HG03196 (cell line): ENCODE measurements around the gene ZNF195.
"Not testable (repeated sequence)": the region's sequence is repeated elsewhere in the genome, so short reads cannot be mapped to it uniquely, and the experiment has no call there.

Experiments used
- ATAC-seq: cut with Tn5 transposase; IDR thresholded peaks from one replicate; pipeline ENCODE4 v1.9.1; 2021; ENCODE audit not compliant: unreplicated experiment

Gene ZNF195

DNA sequence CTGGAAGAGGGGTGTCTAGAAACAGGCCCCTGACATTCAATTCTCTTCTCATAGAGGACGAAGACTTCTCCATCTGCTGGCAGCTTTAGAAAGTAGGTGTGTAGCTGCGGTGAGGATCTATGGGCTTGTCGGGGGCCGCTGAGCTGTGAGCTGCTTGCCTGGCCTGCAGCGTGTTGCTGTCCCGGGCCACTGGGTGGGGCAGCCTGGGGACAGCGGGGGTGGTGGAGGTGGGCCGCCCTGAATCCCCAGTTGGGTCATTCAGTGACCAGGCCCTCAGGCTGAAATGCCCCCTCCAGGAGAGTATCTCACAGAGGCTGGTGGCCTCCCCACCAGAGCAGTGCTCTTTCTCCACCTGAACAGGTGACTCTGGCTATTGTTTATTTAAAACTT lies 23.9 kb upstream of the ZNF195 start:
- ATAC-seq, result not testable (repeated sequence)

DNA sequence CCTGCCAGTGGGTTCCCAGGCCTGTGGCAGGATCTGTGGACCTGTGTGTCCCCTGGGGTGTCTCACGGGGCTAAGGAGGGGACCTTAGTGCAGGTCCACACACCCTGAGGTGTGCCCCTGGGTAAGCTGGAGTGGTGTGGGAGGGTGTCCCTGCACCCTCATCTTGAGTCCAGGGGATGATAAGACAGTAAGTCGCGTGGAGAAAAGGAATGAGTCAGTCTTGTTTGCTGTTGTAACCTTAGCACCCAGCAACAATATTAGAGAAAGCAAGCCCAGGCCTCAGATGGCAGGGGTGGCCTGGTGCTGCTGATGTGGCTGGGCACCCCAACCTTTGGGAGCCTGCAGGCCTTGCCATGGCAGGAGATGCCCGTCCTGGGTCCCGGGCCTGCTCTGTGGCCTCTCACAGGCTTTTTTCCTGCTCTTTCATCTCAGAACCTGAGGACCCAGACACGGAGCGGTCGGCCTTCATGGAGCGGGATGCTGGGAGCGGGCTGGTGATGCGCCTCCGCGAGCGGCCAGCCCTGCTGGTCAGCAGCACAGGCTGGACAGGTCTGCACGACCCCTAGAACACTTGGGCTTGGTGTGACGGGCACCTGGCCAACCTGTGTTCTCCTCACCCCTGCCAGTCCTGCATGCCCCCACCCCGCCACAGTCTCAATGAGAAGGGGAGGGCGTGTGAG lies 23.4 kb upstream of the ZNF195 start:
- not testable (repeated sequence) for ATAC-seq

DNA sequence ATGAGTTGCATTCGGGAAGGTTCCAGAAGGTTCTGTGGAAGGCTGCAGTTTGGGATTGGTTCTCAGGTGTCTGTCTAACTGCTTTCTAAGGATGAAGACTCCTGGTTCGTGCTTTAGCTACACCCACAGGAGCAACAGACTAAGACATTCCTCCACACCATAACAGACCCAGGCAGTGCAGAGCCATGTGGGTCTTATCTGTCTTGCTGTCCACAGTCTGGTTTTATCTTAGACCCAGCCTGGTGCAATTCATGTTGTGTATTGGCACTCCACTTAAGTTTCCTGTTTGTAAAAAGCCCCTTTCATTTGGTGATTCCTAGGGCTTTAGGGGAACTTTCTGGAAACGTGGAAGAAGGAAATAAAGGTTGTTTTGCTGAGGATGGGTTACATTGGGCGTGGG lies 22.1 kb upstream of the ZNF195 start:
- not testable (repeated sequence) for ATAC-seq

DNA sequence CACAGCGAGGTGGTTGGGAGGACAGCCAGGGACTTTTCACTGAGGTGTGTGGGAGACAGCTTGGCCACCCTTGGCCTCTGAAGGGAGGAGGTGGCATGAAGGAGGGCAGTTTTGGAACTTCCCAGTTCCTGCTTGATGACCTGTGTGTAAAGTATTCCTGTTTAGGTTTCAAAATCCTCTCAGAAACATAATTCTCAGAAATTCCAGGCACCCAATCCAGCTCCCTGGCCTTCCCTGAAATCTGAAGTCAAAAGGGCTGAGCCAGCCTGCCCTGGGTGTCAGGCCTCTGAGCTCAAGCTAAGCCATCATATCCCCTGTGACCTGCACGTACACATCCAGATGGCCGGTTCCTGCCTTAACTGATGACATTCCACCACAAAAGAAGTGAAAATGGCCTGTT lies 19.6 kb upstream of the ZNF195 start:
- ATAC-seq, result not testable (repeated sequence)

DNA sequence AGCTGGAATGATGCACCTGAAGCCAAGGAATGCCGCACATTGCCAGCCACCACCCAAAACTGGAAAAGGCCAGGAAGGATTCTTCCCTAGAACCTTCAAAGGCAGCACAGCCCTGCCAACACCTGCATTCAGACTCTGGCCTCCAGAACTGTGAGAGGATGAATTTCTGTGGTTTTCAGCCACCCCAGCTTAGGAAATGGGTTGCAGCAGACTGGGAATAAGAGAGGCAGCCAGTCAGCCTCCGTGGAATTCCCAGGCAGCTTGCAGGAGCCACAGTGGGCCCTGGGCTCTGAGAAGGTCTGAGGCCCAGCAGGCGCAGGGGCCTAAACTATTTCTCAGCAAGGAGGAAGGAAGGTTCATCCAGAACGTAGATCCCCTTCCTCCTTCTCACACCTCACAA lies 19.2 kb upstream of the ZNF195 start:
- ATAC-seq, result not testable (repeated sequence)

DNA sequence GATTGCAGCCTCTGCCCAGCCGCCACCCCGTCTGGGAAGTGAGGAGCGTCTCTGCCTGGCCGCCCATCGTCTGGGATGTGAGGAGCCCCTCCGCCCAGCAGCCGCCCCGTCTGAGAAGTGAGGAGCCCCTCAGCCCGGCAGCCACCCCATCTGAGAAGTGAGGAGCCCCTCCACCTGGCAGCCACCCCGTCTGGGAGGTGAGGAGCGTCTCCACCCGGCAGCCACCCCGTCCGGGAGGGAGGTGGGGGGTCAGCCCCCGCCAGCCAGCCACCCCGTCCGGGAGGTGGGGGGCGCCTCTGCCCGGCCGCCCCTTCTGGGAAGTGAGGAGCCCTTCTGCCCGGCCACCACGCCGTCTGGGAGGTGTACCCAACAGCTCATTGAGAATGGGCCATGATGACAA lies 18.3 kb upstream of the ZNF195 start:
- ATAC-seq, result not testable (repeated sequence)

DNA sequence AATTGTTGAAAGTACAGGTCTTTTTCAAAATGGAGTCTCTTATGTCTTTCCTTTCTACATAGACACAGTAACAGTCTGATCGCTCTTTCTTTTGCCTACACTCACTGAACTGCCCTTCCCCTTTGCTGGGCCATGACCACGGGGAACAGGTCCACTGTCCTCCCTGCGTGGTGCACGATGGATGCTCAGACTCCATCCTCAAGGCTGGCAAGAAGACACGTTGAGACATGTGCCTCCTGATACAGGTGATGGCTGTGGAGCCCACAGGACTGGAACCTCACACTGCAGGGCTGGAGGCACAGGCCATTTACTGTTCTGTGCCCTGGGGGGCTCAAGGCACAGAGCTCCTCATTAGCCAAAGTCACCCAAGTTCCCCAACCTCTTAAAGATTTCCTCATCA lies 16.5 kb upstream of the ZNF195 start:
- ATAC-seq, result not testable (repeated sequence)

DNA sequence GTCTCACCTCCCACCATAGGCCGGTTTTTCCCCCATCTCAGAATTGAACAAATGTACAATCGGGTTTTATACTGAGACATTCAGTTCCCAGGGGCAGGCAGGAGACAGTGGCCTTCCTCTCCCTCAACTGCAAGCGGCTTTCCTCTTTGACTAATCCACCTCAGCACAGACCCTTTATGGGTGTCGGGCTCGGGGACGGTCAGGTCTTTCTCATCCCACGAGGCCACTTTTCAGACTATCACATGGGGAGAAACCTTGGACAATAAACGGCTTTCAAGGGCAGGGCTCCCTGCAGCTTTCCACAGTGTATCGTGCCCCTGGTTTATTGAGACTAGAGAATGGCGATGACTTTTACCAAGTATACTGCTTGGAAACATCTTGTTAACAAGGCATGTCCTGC lies 16.0 kb upstream of the ZNF195 start:
- ATAC-seq, result not testable (repeated sequence)

DNA sequence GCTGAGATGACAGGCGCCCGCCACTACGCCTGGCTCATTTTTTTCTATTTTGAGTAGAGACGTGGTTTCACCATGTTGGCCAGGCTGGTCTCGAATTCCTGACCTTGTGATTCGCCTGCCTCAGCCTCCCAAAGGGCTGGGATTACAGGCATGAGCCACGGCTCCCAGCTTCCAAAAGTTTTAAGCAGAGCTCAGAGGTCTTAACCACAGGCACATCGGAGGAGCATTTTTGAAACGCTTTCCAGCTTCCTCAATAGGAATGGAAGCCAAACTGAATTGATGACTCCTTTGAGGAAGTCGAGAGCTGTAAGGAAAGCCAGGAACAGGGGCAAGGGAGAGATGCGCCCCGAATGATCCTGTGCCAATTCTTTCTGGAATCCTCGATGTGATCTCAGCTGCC lies 14.5 kb upstream of the ZNF195 start:
- ATAC-seq, result not testable (repeated sequence)

DNA sequence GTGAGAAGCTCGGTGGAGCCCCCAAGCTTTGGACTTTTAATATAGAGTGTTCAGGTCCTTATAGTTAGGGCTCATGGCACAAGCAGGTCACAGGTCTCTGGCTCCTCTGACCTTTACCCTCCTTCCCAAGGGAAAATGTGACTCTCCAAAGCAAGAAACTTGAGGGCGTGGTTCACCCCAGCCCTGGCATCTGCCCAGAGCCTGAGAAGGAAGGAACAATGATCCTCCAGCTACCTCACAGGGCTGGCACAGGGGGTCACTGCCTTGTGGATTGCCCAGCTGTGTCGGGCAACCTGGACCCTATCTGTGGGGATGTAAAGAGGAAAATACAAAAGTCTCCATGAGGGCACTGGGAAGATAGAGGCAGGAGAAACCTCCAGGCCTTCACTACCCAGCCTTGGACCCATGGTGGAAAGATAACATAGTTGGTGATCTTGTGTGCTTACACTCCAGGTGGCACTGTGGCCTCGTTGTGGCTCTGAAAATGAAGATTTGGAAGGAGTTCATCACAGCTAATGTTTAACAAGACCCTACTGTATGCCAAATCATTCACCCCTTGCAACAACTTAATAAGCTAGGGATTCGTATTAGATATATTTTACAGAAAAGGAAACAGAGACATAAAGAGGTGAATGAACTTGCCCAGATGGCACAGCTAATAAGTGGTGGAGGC lies 3.8 kb upstream of the ZNF195 start:
- ATAC-seq, result no peak

DNA sequence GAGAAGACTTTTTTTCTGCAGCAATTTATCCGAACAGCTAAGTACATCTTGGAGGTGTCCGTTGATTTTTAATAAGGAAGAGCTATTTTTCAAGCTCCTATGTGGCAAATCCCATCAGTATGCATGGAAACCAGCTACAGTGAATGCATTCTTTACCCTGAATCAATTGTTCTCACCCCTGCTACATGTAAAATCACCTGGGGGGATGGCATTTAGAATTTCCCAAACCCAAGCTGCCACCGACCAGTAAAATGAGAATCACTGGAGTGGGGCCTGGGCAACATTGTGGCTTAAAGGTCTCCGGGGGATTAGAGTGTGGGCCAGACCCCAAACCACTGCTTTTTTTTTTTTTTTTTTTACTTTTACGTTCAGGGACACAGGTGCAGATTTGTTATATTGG lies 2.8 kb upstream of the ZNF195 start:
- no peak for ATAC-seq

DNA sequence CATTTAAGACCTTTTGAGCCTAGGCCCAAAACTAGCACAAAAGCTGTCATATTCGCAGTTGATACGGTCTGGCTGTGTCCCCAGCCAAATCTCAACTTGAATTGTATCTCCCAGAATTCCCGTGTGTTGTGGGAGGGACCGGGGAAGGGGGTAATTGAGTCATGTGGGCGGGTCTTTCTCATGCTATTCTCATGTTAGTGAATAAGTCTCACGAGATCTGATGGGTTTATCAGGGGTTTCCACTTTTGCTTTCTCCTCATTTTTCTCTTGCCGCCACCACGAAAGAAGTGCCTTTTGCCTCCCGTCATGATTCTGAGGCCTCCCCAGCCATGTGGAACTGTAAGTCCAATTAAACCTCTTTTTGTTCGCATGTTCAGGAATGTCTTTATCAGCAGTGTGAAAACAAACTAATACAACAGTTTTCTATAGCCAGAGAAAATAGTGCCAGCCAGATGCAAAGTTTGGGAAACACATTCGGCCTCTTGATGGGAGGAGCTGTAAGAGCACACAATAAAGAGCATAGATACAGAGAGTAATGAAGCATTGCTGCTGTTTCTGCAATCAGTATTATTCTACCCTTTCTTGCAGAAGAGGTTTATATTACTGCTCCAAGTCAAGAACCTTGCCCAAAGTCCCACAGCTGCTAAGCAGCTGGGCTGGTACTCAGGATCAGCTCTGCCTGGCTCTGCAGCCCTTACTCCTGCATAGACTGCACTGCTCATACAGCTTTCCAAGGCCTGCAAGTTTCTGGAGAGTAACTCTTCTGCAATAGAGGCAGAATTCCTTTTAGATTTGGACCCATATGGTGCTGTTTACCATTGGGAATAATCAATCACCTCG lies 2.0 kb upstream of the ZNF195 start:
- no peak for ATAC-seq

DNA sequence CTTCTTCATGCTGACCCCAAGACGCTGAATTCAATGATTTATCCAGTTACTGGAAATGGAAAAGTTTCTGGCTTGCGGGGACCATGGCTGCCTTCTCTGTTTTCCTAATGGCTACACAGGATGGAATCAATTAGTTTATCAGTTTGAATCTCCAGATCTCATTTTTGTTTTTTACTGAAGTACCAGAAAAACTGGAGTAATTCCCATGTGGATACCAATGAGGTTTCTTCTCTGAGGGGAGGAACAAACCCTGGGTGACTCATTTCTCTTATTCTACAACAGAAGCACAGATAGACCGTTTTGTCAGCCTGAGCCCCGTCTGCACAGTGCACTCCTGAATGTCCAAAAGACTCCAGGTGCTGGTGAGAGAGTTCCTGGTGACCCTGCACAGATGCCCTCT lies 3.4 kb downstream of the ZNF195 start:
- ATAC-seq, result no peak

DNA sequence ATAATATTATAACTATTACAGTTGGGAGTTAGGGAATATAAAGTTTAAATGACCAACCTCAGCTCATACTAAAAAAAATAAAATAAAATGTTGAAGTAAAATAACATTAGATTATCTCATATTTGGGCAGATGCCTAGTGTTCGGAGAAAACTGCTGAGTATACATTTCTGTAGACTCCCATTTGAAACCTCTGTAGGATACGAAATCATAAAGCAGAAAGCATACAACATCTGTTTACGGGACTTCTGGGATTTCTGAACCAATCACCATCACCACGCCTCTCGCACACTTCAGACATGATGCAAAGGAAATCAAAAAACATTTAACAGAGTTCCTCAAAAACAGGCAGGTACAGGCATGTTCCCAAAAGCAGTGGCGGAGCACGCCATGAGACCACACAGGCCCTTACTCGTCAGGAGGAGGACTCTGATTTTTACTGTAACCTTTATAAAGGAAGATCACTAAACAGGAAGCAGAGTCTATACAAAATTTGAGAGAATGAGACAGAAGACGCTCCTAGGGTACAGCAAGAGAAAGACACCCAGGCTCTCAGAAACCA lies 8.6 kb downstream of the ZNF195 start:
- no peak for ATAC-seq

DNA sequence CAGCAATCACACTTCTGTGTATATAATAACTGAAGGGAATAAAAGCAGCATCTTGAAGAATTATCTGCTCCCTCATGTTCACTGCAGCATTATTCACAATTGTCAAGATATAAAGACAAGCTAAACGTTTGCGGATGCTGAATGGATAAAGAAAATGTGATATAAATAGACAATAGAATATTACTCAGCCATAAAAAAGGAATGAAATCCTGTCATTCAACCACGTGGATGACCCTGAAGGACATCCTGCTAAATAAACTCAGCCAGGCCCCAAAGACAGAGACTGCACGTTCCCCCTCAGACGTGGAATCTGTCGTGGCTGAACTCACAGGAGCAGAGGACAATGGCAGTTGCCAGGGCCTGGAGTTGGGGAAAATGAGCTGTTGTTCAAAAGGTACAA lies 9.6 kb downstream of the ZNF195 start:
- ATAC-seq, result no peak

DNA sequence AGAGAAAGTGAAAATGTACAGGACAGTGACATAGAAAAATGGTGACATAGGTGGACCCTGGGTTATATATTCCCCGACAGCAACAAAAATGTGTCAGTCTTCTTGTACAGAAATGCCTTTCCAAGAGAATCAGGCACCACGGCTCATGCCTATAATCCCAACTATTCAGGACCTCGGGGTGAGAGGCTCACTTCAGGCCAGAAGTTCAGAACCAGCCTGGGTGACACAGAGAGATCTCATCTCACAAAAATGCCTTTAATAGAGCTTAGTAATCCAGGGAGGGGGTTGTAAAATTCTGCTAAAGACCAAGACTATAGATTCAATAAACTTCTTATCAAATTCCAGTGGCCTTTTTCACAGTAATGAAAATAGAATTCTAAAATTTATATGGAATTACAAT lies 10.7 kb downstream of the ZNF195 start:
- ATAC-seq, result no peak

DNA sequence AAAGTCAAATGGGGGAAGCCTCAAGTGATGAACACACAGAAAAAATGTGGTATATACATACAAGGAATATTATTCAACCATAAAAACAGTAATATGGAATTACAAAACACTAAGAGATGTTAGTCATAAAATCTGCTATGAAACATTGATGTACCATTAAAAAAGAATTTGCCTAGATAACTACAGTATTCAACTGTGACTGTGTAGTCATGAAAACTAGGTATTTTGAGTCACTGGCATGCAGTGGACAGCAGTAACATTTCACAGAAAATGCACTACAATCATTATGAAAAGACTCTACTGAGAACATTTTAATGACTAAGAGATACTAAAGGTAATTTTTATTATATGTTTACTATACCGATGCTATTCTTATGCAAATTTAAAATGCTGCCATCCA lies 11.7 kb downstream of the ZNF195 start:
- no peak for ATAC-seq

DNA sequence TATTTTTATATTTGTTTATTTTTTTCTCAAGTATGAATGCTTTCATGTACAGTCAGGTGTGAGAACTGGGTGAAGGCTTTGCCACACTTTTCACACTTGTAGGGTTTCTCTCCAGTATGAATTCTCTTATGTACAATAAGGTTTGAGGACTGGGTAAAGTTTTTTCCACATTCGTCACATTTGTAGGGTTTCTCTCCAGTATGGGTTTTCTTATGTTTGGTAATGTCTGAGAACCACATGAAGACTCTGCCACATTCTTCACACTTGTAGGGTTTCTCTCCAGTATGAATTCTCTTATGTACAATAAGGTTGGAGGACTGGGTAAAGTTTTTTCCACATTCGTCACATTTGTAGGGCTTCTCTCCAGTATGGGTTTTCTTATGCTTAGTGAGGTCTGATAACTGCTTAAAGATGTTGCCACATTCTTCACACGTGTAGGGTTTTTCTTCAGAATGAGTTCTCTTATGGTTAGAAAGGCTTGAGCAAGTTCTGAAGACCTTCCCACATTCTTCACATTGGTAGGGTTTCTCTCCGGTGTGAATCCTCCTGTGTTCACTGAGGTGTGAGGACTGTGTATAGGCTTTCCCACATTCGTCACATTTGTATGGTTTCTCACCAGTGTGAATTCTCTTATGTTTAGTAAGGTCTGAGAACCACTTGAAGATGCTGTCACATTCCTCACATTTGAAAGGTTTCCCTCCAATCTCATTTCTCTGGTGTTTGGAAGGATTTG lies 19.7 kb downstream of the ZNF195 start:
- no peak for ATAC-seq

DNA sequence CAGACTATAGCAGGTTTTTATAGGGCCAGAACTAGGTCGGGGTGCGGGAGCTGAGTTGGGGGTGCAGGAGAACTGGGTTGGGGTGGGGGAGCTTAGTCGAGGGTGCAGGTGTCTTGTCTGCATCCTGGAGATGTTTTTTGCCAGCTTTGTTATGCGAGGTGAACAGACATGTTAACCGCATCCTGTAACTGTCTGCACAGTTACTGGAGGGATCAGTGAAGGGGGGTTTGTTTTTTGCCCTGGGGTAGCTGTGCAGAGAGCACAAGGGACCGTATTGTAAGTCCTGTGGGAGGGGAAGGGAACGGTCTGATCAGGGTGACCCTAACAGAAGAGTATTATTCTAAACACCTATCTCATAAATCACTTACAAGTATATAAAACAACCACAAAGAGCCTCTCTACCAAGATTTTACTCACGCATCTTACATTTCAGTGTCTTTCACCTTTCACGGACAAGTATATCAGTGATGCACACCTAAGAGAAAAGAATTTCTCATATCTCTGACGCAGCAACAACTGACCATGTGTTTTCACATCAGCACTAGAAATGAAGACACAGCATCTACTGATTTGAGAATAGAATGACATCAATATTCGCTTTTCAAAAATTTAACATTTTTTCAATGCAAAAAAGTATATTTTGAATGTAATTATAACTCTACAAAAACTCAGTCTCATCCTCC lies 20.8 kb downstream of the ZNF195 start:
- ATAC-seq, result no peak

DNA sequence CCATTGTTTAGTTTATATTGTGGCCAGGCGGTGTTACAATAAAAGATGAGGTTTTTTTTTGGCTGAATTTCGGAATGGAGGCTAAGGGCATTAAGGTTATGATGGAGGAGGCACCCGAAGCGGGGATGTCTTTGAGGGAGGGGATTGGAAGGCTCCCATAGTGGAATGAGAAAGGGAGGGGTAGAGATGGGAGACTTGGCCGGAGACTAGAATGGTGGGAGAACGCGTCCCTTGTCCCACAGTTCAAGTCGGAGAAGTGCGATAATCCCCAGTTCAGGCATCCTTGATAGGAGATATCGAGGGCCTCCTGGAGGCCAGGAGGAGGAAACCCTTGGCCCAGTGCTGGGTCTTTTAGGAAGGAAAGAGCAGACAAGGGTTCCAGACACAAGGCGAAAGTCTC lies 21.6 kb downstream of the ZNF195 start:
- ATAC-seq, result no peak
